RWPE1 (cell line): ENCODE results near the gene ATXN1.

Experiments used
- CTCF ChIA-PET: fragments of 350-600 bp; sonication (Branson Sonifier 250); formaldehyde crosslinking; extraction: SDS; loops from one replicate; lab custom pipeline; 2021; lab: Yijun Ruan, JAX
- POLR2A ChIA-PET: fragments of 400-600 bp; formaldehyde crosslinking; extraction: SDS; loops from one replicate; lab custom pipeline; 2020; ENCODE audit warnings: antibody characterized with exemption; ENCODE audit not compliant: low non-redundant PET; lab: Yijun Ruan, JAX
- DNase-seq: peaks from one replicate; pipeline ENCODE4 v3.0.0; 2012; ENCODE audit warnings: low spot score
- H3K27ac ChIP-seq: fragments of 450-650 bp; 2 replicates; pipeline ENCODE4 v1.5.1; 2017
- CTCF ChIP-seq: fragments of 450-650 bp; conservative IDR thresholded peaks from 2 replicates; pipeline ENCODE4 v1.5.1; 2017; ENCODE audit warnings: low read depth, mild to moderate bottlenecking

Gene ATXN1

DNA sequence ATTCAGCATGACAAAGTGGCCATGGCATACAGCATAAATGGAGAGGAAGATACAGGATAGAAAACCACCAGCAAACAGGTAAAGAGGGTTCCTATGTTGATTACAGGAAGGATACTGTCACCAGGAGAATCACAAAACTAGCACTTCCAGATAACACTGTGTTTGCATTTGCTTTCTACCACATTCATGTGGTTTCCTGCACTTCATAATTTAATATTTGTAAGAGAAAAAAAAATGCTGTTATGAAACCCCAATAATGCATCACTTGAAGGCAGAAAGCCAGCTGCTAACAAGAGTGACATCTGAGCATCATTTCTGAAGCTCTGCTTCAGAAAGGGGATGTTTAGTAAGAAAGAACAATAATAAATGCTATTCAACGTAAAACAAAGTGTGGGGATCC lies 106.6 kb downstream of the ATXN1 start:
- CTCF ChIA-PET, result no interaction called here
- no peak for DNase-seq
- no peak overlapping the region for H3K27ac ChIP-seq
- no peak for TF ChIP-seq CTCF
- POLR2A ChIA-PET, result no interaction called here

GRCh38 chr6:16653226-16653625 lies 108.0 kb downstream of the ATXN1 start:
- CTCF ChIA-PET, result no interaction called here
- no peak for DNase-seq

GRCh38 chr6:16651871-16652270 lies 109.4 kb downstream of the ATXN1 start:
- CTCF ChIA-PET, result interaction anchor here (0.6 kb wide), 1 partner anchor 295 kb away, joined by 4 read pairs; no protein-coding TSS in a partner anchor

More at GRCh38 chr6:16653226-16653625, 108.0 kb downstream of the ATXN1 start:
- TF ChIP-seq CTCF, result no peak
- H3K27ac ChIP-seq, result no peak overlapping the region
- POLR2A ChIA-PET, result no interaction called here

GRCh38 chr6:16649890-16650289 lies 111.4 kb downstream of the ATXN1 start:
- no peak overlapping the region for H3K27ac ChIP-seq
- no peak for TF ChIP-seq CTCF
- ChIA-PET POLR2A (no interaction called here), CTCF (no interaction called here)
- DNase-seq, result no peak

More at GRCh38 chr6:16651871-16652270, 109.4 kb downstream of the ATXN1 start:
- POLR2A ChIA-PET, result no interaction called here
- no peak overlapping the region for H3K27ac ChIP-seq
- peak; percentile 27 for DNase-seq
- no peak for TF ChIP-seq CTCF

- CTCF ChIA-PET, result no interaction called here
- no peak overlapping the region for H3K27ac ChIP-seq
- TF ChIP-seq CTCF, result no peak
- no peak for DNase-seq
- POLR2A ChIA-PET, result no interaction called here
Measured at GRCh38 chr6:16649241-16649640, 112.0 kb downstream of the ATXN1 start.

DNA sequence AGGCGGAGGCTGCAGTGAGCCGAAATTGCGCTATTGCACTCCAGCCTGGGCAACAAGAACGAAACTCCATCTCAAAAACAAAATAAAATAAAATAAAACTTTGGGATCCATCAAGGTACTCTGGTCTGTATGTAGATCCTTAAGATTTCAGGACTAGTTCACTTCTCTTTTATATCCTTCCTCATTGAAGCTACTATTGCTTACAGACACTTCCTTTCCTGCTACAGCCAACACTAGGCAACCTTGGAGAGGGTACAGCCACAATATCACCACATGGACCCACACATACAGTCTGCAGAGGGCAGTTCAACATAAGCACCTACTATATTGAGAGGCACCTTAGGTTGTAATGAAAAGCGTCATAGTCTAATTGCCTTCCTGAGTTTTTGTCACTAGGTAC lies 113.3 kb downstream of the ATXN1 start:
- H3K27ac ChIP-seq, result no peak overlapping the region
- no peak for DNase-seq
- ChIA-PET CTCF (interaction anchor here (0.6 kb wide), 1 partner anchor 8 kb away, joined by 3 read pairs; no protein-coding TSS in a partner anchor), POLR2A (no interaction called here)
- no peak for TF ChIP-seq CTCF
